A673 (cell line): Measurements from ENCODE around the gene HGFAC. TPM values are rescaled to one million over a fixed set of nuclear protein-coding genes. Genes with fewer than 3 reads are reported as not detected.

Source experiments
- BruUV-seq: library from RNA; stranded (reverse); fragments of 400-500 nt; replicated peaks from 2 replicates; lab custom pipeline; 2021; lab: Mats Ljungman, UMichigan
- CTCF ChIA-PET: fragments of 300-600 bp; sonication (Branson Sonifier 250); formaldehyde crosslinking; loops from one replicate; lab custom pipeline; 2022; ENCODE audit warnings: antibody characterized with exemption; lab: Charles Lee
- POLR2A ChIA-PET: fragments of 300-600 bp; sonication (Branson Sonifier 250); formaldehyde crosslinking; loops from one replicate; lab custom pipeline; 2022; ENCODE audit warnings: antibody characterized with exemption; ENCODE audit not compliant: low non-redundant PET; lab: Charles Lee
- DNase-seq: peaks from one replicate; pipeline ENCODE4 v3.0.0-alpha.2; 2015; ENCODE audit warnings: low spot score
- H3K27ac ChIP-seq: fragments of 200-600 bp; sonication (generic); 2 replicates; pipeline ENCODE4 v1.5.1; 2016; ENCODE audit warnings: mixed run types, low read depth, mild to moderate bottlenecking, mixed read lengths, antibody characterized with exemption, low read length; ENCODE audit not compliant: poor library complexity, severe bottlenecking
- H3K27me3 ChIP-seq: fragments of 200-600 bp; sonication (generic); replicated peaks from 2 replicates; pipeline ENCODE4 v1.6.1; 2017; ENCODE audit warnings: mixed run types, low read depth, mild to moderate bottlenecking, mixed read lengths, antibody characterized with exemption, low read length; ENCODE audit not compliant: insufficient read depth, poor library complexity
- H3K36me3 ChIP-seq: fragments of 200-600 bp; sonication (generic); 2 replicates; pipeline ENCODE4 v1.6.1; 2016; ENCODE audit warnings: mixed run types, mild to moderate bottlenecking, mixed read lengths, antibody characterized with exemption, low read length; ENCODE audit not compliant: insufficient read depth, poor library complexity, severe bottlenecking
- H3K4me1 ChIP-seq: fragments of 200-600 bp; sonication (generic); 2 replicates; pipeline ENCODE4 v1.6.1; 2017; ENCODE audit warnings: mixed run types, mild to moderate bottlenecking, mixed read lengths, antibody characterized with exemption, low read length; ENCODE audit not compliant: insufficient read depth, poor library complexity, severe bottlenecking
- H3K4me3 ChIP-seq: fragments of 200-600 bp; sonication (generic); 2 replicates; pipeline ENCODE4 v1.5.1; 2016; ENCODE audit warnings: low read depth, mixed run types, mild to moderate bottlenecking, mixed read lengths, low read length; ENCODE audit not compliant: poor library complexity, severe bottlenecking
- H3K9me3 ChIP-seq: fragments of 200-600 bp; sonication (generic); 2 replicates; pipeline ENCODE4 v1.6.1; 2016; ENCODE audit warnings: mixed run types, low read depth, mild to moderate bottlenecking, mixed read lengths, antibody characterized with exemption, low read length; ENCODE audit not compliant: poor library complexity, severe bottlenecking
- CTCF ChIP-seq: fragments of 300-800, 200-600 bp; sonication (generic); conservative IDR thresholded peaks from 2 replicates; pipeline ENCODE4 v1.5.1; 2017; ENCODE audit warnings: low read depth, mild to moderate bottlenecking, antibody characterized with exemption, low read length, moderate library complexity, mixed read lengths
- EZH2 ChIP-seq: fragments of 200-600 bp; sonication (generic); IDR thresholded peaks from 2 replicates; pipeline ENCODE4 v1.6.1; 2017; ENCODE audit warnings: borderline replicate concordance, low read depth, mild to moderate bottlenecking, mixed read lengths, antibody characterized with exemption, low read length; ENCODE audit not compliant: poor library complexity, severe bottlenecking
- intact Hi-C: fragments of 100-400 bp; cut with micrococcal nuclease; formaldehyde crosslinking; loops from one replicate; pipeline ENCODE4 v1.10.0; 2022; ENCODE audit not compliant: unreplicated experiment
- total RNA-seq: library from RNA; stranded (reverse); gene quantifications from 2 replicates; pipeline ENCODE4 v1.2.3, GENCODE V29; 2021

The HGFAC gene
- total RNA-seq, 1 experiment from 2014 or later: 4.8 TPM

GRCh38 chr4:3447431-3448395 is 5.9 kb downstream of the HGFAC start:
- no TSS peak for BruUV-seq
- Histone ChIP-seq H3K4me1 (no peaks in the 10 kb centered on the region), H3K36me3 (no peaks in the 10 kb centered on the region), H3K27me3 (no peaks in the 10 kb centered on the region), H3K27ac (no peak overlapping the region), H3K9me3 (no peaks in the 10 kb centered on the region), H3K4me3 (no peak overlapping the region)
- CTCF ChIA-PET: interaction anchor here (0.6 kb wide), 1 partner anchor 31 kb away, joined by 3 read pairs; no protein-coding TSS in a partner anchor
- POLR2A ChIA-PET: no interaction called here
- intact Hi-C loops: loop anchor here (10.0 kb wide), 1 partner anchor 253 kb away; no protein-coding TSS in a partner anchor
- DNase-seq: no peak
- TF ChIP-seq CTCF (no peak), EZH2 (no peak)

- H3K9me3 ChIP-seq: no peaks in the 10 kb centered on the region
- no TSS peak for BruUV-seq
- POLR2A ChIA-PET: no interaction called here
These were observed 7.3 kb downstream of the HGFAC start for GRCh38 chr4:3449047-3449573.

More at GRCh38 chr4:3449047-3449573, 7.3 kb downstream of the HGFAC start:
- no peak for TF ChIP-seq EZH2
- TF ChIP-seq CTCF: no peak
- no peak overlapping the region for H3K4me3 ChIP-seq
- no peaks in the 10 kb centered on the region for H3K36me3 ChIP-seq
- DNase-seq: no peak
- H3K27ac ChIP-seq: no peak overlapping the region
- intact Hi-C loops: loop anchor here (10.0 kb wide), 1 partner anchor 254 kb away; no protein-coding TSS in a partner anchor
- no peaks in the 10 kb centered on the region for H3K4me1 ChIP-seq
- H3K27me3 ChIP-seq: no peaks in the 10 kb centered on the region
- CTCF ChIA-PET: no interaction called here
